Raji (cell line): ENCODE results near the gene CYB561D1.

Experiments used
- POLR2A ChIP-seq: IDR thresholded peaks from 2 replicates; pipeline ENCODE4 v1.6.1; 2011; ENCODE audit warnings: low read depth, low read length, control low read depth; ENCODE audit not compliant: insufficient read depth

The CYB561D1 gene

GRCh38 chr1:109493227-109493626 is 667 bp upstream of the CYB561D1 start:
- TF ChIP-seq POLR2A: no peak

- TF ChIP-seq POLR2A: no peak
Observed at GRCh38 chr1:109495738-109496137, 1.8 kb downstream of the CYB561D1 start.

- TF ChIP-seq POLR2A: no peak
Observed at GRCh38 chr1:109497449-109498160, 3.7 kb downstream of the CYB561D1 start.

- no peak for TF ChIP-seq POLR2A
Observed at GRCh38 chr1:109498161-109498801, 4.4 kb downstream of the CYB561D1 start.

GRCh38 chr1:109499081-109499480 is 5.2 kb downstream of the CYB561D1 start:
- no peak for TF ChIP-seq POLR2A

- no peak for TF ChIP-seq POLR2A
Observed at GRCh38 chr1:109499661-109500536, 6.0 kb downstream of the CYB561D1 start.

- TF ChIP-seq POLR2A: no peak
Observed at GRCh38 chr1:109500941-109501381, 7.1 kb downstream of the CYB561D1 start.

GRCh38 chr1:109501644-109502363 is 7.9 kb downstream of the CYB561D1 start:
- no peak for TF ChIP-seq POLR2A

- no peak for TF ChIP-seq POLR2A
Observed at GRCh38 chr1:109502364-109502851, 8.5 kb downstream of the CYB561D1 start.

- TF ChIP-seq POLR2A: no peak
Observed at GRCh38 chr1:109503935-109504334, 10.0 kb downstream of the CYB561D1 start.

- TF ChIP-seq POLR2A: no peak
Observed at GRCh38 chr1:109504974-109505373, 11.1 kb downstream of the CYB561D1 start.

GRCh38 chr1:109508001-109508872 is 14.3 kb downstream of the CYB561D1 start:
- TF ChIP-seq POLR2A: no peak

- TF ChIP-seq POLR2A: no peak
Observed at GRCh38 chr1:109508873-109509175, 14.9 kb downstream of the CYB561D1 start.

- TF ChIP-seq POLR2A: no peak
Observed at GRCh38 chr1:109509176-109510134, 15.6 kb downstream of the CYB561D1 start, which contains the start of gene AMIGO1. TSS of gene AMIGO1 (minus strand) at chr1:109509727. CDS start at chr1:109508912, 815 bp downstream.
